NCI-H1105 (cell line): ENCODE measurements around the gene FAM72D.
"Not testable (repeated sequence)": the region's sequence is repeated elsewhere in the genome, so short reads cannot be mapped to it uniquely, and the experiment has no call there.

ENCODE experiments used
- DNase-seq: peaks from one replicate; lab custom pipeline; 2025; lab: John Stamatoyannopoulos, UW

FAM72D gene

GRCh38 chr1:145095284-145096057 is at the start of gene FAM72D, which contains the start of gene SRGAP2B:
Gene FAM72D (plus strand): TSS chr1:145095974. CDS start chr1:145096848, 874 bp downstream.
Gene SRGAP2B (minus strand): TSS chr1:145095328. CDS start chr1:145092901, 2,427 bp downstream.
- not testable (repeated sequence) for DNase-seq

DNA sequence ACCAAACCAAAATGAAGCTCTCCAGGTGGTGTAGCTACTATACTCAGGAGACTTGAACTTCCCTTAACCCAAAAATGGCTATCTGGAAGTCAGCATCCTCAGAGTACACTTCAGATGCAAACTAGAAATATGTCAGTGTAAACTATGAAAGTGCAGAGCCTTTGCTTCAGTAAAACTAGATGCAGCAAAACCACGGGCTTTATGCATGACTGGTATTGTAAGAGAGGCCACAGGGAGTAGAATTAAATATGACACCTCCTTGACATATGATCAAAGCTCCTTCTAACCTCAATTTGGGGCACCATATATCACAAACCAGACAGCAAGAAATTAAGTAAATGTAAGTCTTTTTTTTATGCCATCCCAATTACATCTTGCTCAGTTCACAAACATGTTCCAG is 48.2 kb upstream of the FAM72D start:
- DNase-seq: not testable (repeated sequence)

GRCh38 chr1:145048181-145048856 is 47.5 kb upstream of the FAM72D start:
- DNase-seq: not testable (repeated sequence)

GRCh38 chr1:145052019-145052776 is 43.6 kb upstream of the FAM72D start:
- DNase-seq: not testable (repeated sequence)

DNA sequence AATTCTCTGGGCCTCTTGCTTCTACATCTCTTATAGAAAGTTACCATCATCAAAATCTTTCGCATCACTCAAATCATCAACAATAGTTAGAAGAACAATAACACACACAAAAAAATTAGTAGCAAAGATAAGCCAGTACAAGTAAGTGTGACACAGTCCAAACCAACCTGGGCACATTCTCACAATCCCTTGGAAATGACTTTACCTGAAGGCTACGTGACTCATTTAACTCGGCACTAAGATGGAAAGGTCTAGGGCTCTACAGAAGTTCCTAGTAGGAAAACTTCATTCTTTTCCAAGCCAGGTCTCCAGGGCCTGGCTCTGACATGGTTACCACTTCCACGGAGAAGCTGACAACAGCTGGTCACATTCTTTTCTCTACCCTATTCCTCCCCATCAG is 42.3 kb upstream of the FAM72D start:
- DNase-seq: not testable (repeated sequence)

DNA sequence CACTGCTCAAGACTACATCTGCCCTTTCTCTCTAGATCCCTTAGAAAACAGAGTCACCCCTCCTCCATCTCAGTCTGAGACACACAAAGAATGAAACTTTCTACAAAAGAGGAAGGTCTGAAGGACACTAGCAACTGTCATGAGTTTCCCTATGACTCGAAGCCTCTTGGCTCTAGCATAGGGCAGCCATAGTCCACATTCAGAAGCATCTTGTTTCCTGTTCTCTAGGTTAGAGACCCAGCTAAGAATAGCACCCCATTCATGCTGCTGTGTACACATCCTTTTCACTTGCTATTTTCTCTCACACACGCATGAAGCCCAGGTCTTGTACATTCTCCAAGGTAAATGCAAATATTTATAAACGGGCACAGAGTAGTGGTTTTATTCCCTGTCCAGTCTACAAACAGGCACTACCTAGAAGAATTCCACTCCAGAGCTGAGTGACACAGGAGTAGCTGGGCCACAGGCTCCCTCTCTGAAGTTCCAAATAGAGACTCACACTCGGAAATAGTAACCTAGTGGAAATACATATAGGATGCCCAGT is 40.5 kb upstream of the FAM72D start:
- not testable (repeated sequence) for DNase-seq

- DNase-seq: not testable (repeated sequence)
These were observed 37.6 kb upstream of the FAM72D start for GRCh38 chr1:145058184-145058583.

DNA sequence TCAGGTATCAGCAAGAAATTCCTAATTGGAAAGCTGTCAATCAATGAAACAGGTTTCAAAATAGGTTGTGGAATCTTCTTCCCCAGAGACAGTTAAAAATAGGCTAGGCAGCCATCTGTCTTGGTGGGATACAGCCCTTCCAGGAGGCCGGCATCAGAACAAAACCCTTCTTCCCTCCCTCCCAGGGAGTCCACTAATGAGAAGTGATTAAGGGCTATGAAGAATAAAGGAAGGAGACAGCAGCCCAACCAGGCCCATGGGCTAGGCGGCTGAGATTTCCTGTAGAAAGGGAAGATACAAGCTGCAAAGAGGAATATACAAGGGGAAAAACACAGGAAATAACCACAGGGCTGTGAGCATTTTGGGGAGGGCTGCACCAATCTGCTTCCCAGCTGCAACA is 32.5 kb upstream of the FAM72D start:
- DNase-seq: not testable (repeated sequence)

- DNase-seq: not testable (repeated sequence)
These were observed 31.7 kb upstream of the FAM72D start for GRCh38 chr1:145063941-145064648.

DNA sequence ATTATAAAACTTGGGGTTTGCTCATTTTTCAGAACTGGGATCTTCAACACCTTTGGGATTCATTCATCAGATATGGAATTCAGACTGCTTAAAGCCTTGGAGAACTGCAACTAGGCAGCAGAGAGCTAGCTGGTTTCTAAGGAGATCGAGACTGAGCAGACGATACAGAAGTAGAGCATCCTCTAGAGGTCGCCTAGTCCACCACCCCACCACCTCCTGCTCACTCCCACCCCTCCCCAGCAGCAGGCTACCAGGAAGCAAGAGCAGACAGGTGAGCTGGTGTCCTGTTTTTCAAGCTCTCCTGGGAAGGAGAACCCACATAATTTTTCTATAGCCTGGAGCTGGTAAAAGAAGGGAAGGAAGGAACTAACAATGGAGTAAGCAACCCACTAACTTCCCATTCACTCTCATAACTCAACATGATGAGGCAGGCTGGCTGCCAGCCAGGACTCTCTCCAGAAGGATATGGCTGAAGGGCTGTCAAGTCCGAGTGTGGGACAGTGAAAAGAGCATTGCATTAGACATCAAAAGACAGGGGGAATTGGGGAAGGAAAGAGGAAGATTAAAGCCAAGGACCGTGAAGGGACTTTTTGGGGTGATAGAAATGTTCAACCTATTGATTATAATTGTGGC is 30.5 kb upstream of the FAM72D start:
- not testable (repeated sequence) for DNase-seq

GRCh38 chr1:145066486-145066885 is 29.3 kb upstream of the FAM72D start:
- DNase-seq: not testable (repeated sequence)

GRCh38 chr1:145071569-145071968 is 24.2 kb upstream of the FAM72D start:
- not testable (repeated sequence) for DNase-seq

DNA sequence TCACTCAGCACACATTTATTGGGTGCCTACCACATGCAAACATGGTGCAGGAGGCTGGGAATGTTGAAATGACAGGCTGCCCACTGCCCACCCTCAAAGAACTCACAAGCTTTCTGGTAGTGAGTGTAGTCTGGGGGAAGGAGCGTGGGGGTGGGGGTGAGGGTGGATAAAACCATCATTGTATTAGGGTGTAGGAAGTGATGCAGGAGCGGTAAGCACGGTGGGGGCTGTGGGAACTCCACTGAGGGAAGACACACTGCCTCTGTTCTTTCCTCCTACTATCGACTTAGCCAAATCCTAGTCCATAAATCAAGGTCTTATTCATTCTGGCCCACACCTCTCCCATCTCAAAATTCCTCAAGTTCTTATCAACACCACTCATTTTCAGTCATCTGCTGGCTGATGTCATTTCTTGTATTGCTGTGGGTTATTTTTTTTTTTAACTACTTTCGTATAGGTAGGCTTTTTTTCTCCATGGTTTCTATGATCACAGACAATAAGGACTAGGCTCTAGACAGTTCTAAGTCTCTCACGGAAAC is 21.7 kb upstream of the FAM72D start:
- DNase-seq: not testable (repeated sequence)

DNA sequence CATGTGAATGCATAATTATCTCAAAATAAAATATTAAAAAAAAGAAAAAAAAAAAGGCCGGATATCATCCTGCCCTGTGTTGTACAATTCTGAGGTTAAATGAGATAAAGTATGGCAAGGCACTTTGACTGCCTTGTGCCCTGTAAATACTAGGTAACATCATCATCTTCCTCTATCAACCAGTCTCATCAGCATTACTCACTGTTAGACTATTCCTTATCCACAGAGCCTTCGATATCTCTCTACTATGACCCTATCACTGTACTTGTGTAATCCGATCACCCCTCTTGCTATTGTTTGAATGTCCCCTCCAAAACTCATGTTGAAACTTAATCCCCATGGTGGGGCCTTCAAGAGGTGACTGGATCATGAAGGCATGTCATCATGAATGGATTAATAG is 18.9 kb upstream of the FAM72D start:
- DNase-seq: not testable (repeated sequence)

- DNase-seq: not testable (repeated sequence)
These were observed 17.6 kb upstream of the FAM72D start for GRCh38 chr1:145077872-145078786.

GRCh38 chr1:145078787-145079370 is 16.9 kb upstream of the FAM72D start:
- DNase-seq: not testable (repeated sequence)

DNA sequence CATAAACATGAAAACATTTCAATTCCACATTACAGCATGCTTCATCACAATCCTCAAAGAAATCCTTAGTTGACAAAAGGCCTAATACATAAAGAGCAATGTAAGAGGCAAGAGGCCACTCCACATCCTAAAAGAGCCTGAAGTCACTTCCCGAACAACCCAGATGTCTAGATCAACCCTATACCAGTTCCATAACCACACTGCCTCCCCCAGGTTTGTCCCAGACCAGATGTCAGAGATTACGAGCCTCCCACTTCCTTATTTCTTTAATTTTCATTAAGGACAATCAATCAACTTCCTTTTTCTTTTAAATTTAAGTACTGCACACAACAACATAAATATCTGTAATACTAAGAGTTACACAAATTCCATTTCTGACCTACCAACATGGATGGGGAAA is 16.0 kb upstream of the FAM72D start:
- not testable (repeated sequence) for DNase-seq

DNA sequence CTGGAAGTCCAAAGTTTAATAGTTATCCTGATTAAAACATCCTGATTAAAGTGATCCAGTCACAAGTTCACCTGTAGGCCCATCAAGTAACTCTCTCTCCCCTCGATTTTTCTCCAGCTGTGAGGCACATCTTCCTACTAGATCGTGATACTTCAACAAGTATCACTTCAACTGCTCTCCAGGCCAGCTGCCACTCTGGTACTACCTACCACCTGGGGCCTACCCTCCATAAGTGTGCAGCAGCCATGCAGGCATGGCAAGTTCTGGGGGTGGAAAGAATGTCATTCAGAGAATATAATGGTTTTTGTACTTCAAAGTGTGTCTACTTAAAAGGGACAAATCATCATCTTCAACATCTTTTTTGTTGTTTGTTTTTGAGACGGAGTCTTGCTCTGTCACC is 15.6 kb upstream of the FAM72D start:
- DNase-seq: not testable (repeated sequence)
